Measurements from ENCODE around the gene EMP1. TPM values are rescaled to one million over a fixed set of nuclear protein-coding genes. Genes with fewer than 3 reads are reported as not detected.

Gene EMP1
- total and polyA plus RNA-seq, 2 of the 13 experiments (the other 11 are each of a cell fraction or from before 2014, with no cell fraction given) = 0.13 to 0.61 TPM

GRCh38 chr12:13243516-13244070 is 47.1 kb downstream of the EMP1 start:
- FAIRE-seq (no peak), DNase-seq (ENCODE audit: low spot score) (no peak), ATAC-seq (no peak)
- no peaks in the 10 kb centered on the region for H3K4me1 ChIP-seq (ENCODE audit: insufficient read depth, low read length)
- intact Hi-C loops (cut with micrococcal nuclease; ENCODE audit: unreplicated experiment) = no loop called here
- no peak overlapping the region for H3K9ac ChIP-seq (ENCODE audit: insufficient read depth, low read depth, low read length)
- H3K27me3 ChIP-seq (ENCODE audit: control insufficient read depth in 1 of 2, insufficient read depth in 2 of 2, low read length in 2 of 2) = no peaks in the 10 kb centered on the region; a peak in 1 of 5 replicates
- 0% methylated on average over 1 of the region's 1 CpG for WGBS (ENCODE audit: low lambda C conversion rate)
- no peak for TF ChIP-seq SMAD9 (CRISPR knock-in tag; IDR thresholded peaks at IDR 0.05)
- TF ChIP-seq FOXM1 (CRISPR knock-in tag; IDR thresholded peaks at IDR 0.05) = no peak
- TF ChIP-seq RNF219 (CRISPR knock-in tag; IDR thresholded peaks at IDR 0.05) = no peak
- TF ChIP-seq ZNF577 (CRISPR knock-in tag; IDR thresholded peaks at IDR 0.05; ENCODE audit: borderline replicate concordance, low read depth) = no peak
- TF ChIP-seq RAD51 (IDR thresholded peaks at IDR 0.05; ENCODE audit: borderline replicate concordance) = no peak
- H3K9me3 ChIP-seq (ENCODE audit: low read length) = no peaks in the 10 kb centered on the region
- H3K4me2 ChIP-seq (ENCODE audit: low read depth, low read length) = no peak overlapping the region
- in situ Hi-C loops (cut with HindIII; ENCODE audit: extremely low pct_ligation_motif_present, low pct_unique_long_range_greater_than_20kb) = no loop called here
- BruUV-seq (replicated peaks) = no TSS peak
- ChIA-PET POLR2A (no interaction called here), CTCF (ENCODE audit: low intra/inter-chr PET ratio, low total read pairs) (no interaction called here)
- no peaks in the 10 kb centered on the region for H3K79me2 ChIP-seq (ENCODE audit: insufficient read depth, low read length)
- no peaks in the 10 kb centered on the region for H3K36me3 ChIP-seq (replicated peaks in 1 of 2; ENCODE audit: control insufficient read depth in 1 of 2, insufficient read depth in 2 of 2, low read length in 2 of 2)
- no peak overlapping the region for H3K4me3 ChIP-seq (replicated peaks in 1 of 3; ENCODE audit: insufficient read depth in 1 of 3, low read depth in 2 of 3, low read length in 3 of 3)
- no peaks in the 10 kb centered on the region for H4K20me1 ChIP-seq (ENCODE audit: insufficient read depth, low read length)
- no peak overlapping the region for H3K27ac ChIP-seq (ENCODE audit: extremely low read length, insufficient read depth, low read length)
- H2AFZ ChIP-seq (ENCODE audit: low read length) = no peak overlapping the region

- no peak for FAIRE-seq
- TF ChIP-seq ZNF407 (CRISPR knock-in tag; IDR thresholded peaks at IDR 0.05; ENCODE audit: not compliant biosample characterization) (no peak), MAFF (IDR thresholded peaks at IDR 0.05; ENCODE audit: low read depth, low read length) (no peak), ETV6 (CRISPR knock-in tag; conservative IDR thresholded peaks at IDR 0.05) (no peak), KLF15 (CRISPR knock-in tag; IDR thresholded peaks at IDR 0.05; ENCODE audit: borderline replicate concordance) (no peak)
These were observed 51.1 kb downstream of the EMP1 start for GRCh38 chr12:13247596-13247995.

More at GRCh38 chr12:13247596-13247995, 51.1 kb downstream of the EMP1 start:
- H3K4me1 ChIP-seq (ENCODE audit: insufficient read depth, low read length) = no peaks in the 10 kb centered on the region
- H4K20me1 ChIP-seq (ENCODE audit: insufficient read depth, low read length) = no peaks in the 10 kb centered on the region
- no peak overlapping the region for H3K4me3 ChIP-seq (replicated peaks in 1 of 3; ENCODE audit: insufficient read depth in 1 of 3, low read depth in 2 of 3, low read length in 3 of 3)
- in situ Hi-C loops (cut with HindIII; ENCODE audit: extremely low pct_ligation_motif_present, low pct_unique_long_range_greater_than_20kb) (no loop called here), intact Hi-C loops (cut with micrococcal nuclease; ENCODE audit: unreplicated experiment) (no loop called here)
- CTCF ChIA-PET (ENCODE audit: low intra/inter-chr PET ratio, low total read pairs) = no interaction called here
- POLR2A ChIA-PET = no interaction called here
- no peak for DNase-seq (ENCODE audit: low spot score)
- H3K36me3 ChIP-seq (replicated peaks in 1 of 2; ENCODE audit: control insufficient read depth in 1 of 2, insufficient read depth in 2 of 2, low read length in 2 of 2) = no peaks in the 10 kb centered on the region
- no peaks in the 10 kb centered on the region for H3K79me2 ChIP-seq (ENCODE audit: insufficient read depth, low read length)
- no peak overlapping the region for H3K4me2 ChIP-seq (ENCODE audit: low read depth, low read length)
- ATAC-seq = no peak
- H2AFZ ChIP-seq (ENCODE audit: low read length) = no peak overlapping the region
- 0% methylated on average over 2 of the region's 3 CpGs for WGBS (ENCODE audit: low lambda C conversion rate)
- H3K27ac ChIP-seq (ENCODE audit: extremely low read length, insufficient read depth, low read length) = no peak overlapping the region
- no peak overlapping the region for H3K9ac ChIP-seq (ENCODE audit: insufficient read depth, low read depth, low read length)
- no peaks in the 10 kb centered on the region for H3K9me3 ChIP-seq (ENCODE audit: low read length)
- no peaks in the 10 kb centered on the region for H3K27me3 ChIP-seq (ENCODE audit: control insufficient read depth in 1 of 2, insufficient read depth in 2 of 2, low read length in 2 of 2)
- BruUV-seq (replicated peaks) = no TSS peak

Measured in HepG2 (cell line).